DND-41 (cell line): ENCODE data around the gene ABHD4.

ENCODE experiments used
- ATAC-seq: fragments of 200-7000 bp; cut with Tn5 transposase; 3 replicates; pipeline ENCODE4 v1.9.1; 2021; ENCODE audit warnings: low read depth; ENCODE audit not compliant: insufficient read depth
- DNase-seq: peaks from one replicate; pipeline ENCODE4 v3.0.0-alpha.2; 2020
- H2AFZ ChIP-seq: 2 replicates; pipeline ENCODE4 v1.6.0; 2012; ENCODE audit warnings: low read depth, low read length
- H3K27ac ChIP-seq: 2 replicates; pipeline ENCODE4 v1.5.1; 2012; ENCODE audit warnings: low read length, inconsistent platforms
- H3K27me3 ChIP-seq: fragments of 200-600 bp; sonication (generic); 2 replicates; pipeline ENCODE4 v1.6.0; 2012; ENCODE audit warnings: low read length, mild to moderate bottlenecking, inconsistent platforms; ENCODE audit not compliant: insufficient read depth, poor library complexity
- H3K36me3 ChIP-seq: 2 replicates; pipeline ENCODE4 v1.5.1; 2012; ENCODE audit warnings: low read length, inconsistent platforms; ENCODE audit not compliant: insufficient read depth
- H3K4me1 ChIP-seq: 2 replicates; pipeline ENCODE4 v1.5.1; 2012; ENCODE audit warnings: mild to moderate bottlenecking, low read length; ENCODE audit not compliant: insufficient read depth
- H3K4me2 ChIP-seq: 2 replicates; pipeline ENCODE4 v1.6.0; 2012; ENCODE audit warnings: mild to moderate bottlenecking, moderate library complexity, low read length, inconsistent platforms; ENCODE audit not compliant: insufficient read depth
- H3K4me3 ChIP-seq, 2 experiments: fragments of 200-600 bp in 1 of 2; shearing (Covaris generic) in 1 of 2; 2 replicates each; pipeline ENCODE4 v1.5.1; 2012 to 2016; ENCODE audit warnings: inconsistent platforms in 2 of 2, low read length in 2 of 2, mild to moderate bottlenecking in 2 of 2, low read depth in 1 of 2, moderate library complexity in 1 of 2
- H3K79me2 ChIP-seq: 2 replicates; pipeline ENCODE4 v1.6.0; 2012; ENCODE audit warnings: low read length, inconsistent platforms; ENCODE audit not compliant: insufficient read depth
- H3K9ac ChIP-seq: 2 replicates; pipeline ENCODE4 v1.6.0; 2012; ENCODE audit warnings: low read depth, mild to moderate bottlenecking, inconsistent platforms, low read length, moderate library complexity
- H3K9me3 ChIP-seq: 2 replicates; pipeline ENCODE4 v1.5.1; 2012; ENCODE audit warnings: low read length, moderate library complexity, mild to moderate bottlenecking, inconsistent platforms; ENCODE audit not compliant: insufficient read depth, severe bottlenecking
- H4K20me1 ChIP-seq: 2 replicates; pipeline ENCODE4 v1.6.0; 2012; ENCODE audit warnings: low read length; ENCODE audit not compliant: insufficient read depth
- EZH2 ChIP-seq: IDR thresholded peaks from 3 replicates; pipeline ENCODE4 v1.6.1; 2012; ENCODE audit warnings: borderline replicate concordance, low read depth, mild to moderate bottlenecking, moderate library complexity, low read length, inconsistent platforms; ENCODE audit not compliant: severe bottlenecking
- TF ChIP-seq, protein P1 (sequence below): IDR thresholded peaks from 2 replicates; pipeline ENCODE4 v1.5.1; 2012; ENCODE audit warnings: borderline replicate concordance, low read length, moderate library complexity, mild to moderate bottlenecking; ENCODE audit not compliant: poor library complexity, severe bottlenecking; ENCODE audit errors: extremely low read depth

Gene ABHD4, protein sequence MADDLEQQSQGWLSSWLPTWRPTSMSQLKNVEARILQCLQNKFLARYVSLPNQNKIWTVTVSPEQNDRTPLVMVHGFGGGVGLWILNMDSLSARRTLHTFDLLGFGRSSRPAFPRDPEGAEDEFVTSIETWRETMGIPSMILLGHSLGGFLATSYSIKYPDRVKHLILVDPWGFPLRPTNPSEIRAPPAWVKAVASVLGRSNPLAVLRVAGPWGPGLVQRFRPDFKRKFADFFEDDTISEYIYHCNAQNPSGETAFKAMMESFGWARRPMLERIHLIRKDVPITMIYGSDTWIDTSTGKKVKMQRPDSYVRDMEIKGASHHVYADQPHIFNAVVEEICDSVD

DNA sequence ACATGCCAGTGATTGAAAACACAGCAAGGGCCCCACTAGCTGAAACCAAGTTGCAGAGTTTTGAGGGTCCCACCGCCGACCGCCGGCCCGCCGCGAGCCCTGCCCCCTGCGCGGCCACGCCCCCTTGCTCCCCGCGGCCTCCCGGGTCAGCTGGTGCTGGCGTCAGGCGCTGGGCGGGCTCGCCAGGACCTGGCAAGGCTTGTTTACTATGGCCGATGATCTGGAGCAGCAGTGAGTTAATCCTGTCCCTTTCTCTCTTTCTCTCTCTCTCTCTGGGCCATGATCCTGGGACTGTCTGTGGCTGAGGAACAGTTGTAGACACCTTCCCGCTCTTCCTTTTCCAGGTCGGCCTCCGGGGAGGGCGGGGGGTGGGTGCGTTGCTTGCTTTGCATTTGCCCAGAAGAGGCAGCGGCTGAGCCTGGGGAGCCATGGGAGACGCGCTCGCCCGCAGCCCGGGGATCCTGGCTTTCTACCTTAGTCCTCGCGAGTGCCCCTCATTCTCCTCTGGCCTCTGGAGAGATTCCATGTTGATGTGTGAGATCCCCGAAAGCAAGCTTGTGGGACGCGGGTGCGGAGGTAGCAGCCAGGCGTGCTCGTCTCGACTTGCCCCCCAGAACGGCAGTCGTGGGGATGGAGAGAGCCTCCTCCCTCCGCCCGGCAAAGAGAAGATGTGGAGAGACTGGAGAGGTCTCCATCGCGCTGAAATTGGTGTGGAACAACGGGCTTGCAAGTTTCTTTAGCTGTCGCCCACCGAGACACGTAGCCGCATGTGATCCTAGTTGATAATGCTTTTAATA lies at the start of gene ABHD4:
ABHD4 (plus strand) TSS at position 202 of the 797 bp plus-strand sequence; CDS start at position 209, 7 bp downstream.
- H3K27me3 ChIP-seq = peaks cover 86% of the 10 kb centered on the region
- TF ChIP-seq EZH2 = peak; percentile 60
- TF ChIP-seq, protein P1, sequence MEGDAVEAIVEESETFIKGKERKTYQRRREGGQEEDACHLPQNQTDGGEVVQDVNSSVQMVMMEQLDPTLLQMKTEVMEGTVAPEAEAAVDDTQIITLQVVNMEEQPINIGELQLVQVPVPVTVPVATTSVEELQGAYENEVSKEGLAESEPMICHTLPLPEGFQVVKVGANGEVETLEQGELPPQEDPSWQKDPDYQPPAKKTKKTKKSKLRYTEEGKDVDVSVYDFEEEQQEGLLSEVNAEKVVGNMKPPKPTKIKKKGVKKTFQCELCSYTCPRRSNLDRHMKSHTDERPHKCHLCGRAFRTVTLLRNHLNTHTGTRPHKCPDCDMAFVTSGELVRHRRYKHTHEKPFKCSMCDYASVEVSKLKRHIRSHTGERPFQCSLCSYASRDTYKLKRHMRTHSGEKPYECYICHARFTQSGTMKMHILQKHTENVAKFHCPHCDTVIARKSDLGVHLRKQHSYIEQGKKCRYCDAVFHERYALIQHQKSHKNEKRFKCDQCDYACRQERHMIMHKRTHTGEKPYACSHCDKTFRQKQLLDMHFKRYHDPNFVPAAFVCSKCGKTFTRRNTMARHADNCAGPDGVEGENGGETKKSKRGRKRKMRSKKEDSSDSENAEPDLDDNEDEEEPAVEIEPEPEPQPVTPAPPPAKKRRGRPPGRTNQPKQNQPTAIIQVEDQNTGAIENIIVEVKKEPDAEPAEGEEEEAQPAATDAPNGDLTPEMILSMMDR = no peak
- H3K27ac ChIP-seq = no peak within 1 kb of the TSS
- peak within 1 kb of the TSS; percentile 17 to 67 for H3K4me3 ChIP-seq
- peak; percentile 67 for ATAC-seq
- H4K20me1 ChIP-seq = no peaks in the 10 kb centered on the region
- H3K4me2 ChIP-seq = peak within 1 kb of the TSS; percentile 89
- H3K9ac ChIP-seq = peak within 1 kb of the TSS; percentile 49
- peaks cover 13% of the 10 kb centered on the region for H3K4me1 ChIP-seq
- DNase-seq = peak; percentile 20
- no peaks in the 10 kb centered on the region for H3K9me3 ChIP-seq
- H3K36me3 ChIP-seq = no peaks in the 10 kb centered on the region
- no peaks in the 10 kb centered on the region for H3K79me2 ChIP-seq
- H2AFZ ChIP-seq = peak within 1 kb of the TSS; percentile 91

DNA sequence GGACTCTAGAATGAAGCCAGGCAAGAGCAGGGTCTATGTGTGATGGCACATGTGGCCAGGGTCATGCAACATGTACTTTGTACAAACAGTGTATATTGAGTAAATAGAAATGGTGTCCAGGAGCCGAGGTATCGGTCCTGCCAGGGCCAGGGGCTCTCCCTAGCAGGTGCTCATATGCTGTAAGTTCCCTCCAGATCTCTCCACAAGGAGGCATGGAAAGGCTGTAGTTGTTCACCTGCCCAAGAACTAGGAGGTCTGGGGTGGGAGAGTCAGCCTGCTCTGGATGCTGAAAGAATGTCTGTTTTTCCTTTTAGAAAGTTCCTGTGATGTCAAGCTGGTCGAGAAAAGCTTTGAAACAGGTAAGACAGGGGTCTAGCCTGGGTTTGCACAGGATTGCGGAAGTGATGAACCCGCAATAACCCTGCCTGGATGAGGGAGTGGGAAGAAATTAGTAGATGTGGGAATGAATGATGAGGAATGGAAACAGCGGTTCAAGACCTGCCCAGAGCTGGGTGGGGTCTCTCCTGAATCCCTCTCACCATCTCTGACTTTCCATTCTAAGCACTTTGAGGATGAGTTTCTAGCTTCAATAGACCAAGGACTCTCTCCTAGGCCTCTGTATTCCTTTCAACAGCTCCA lies 48.7 kb upstream of the ABHD4 start:
- no peak overlapping the region for H2AFZ ChIP-seq
- DNase-seq (no peak), ATAC-seq (no peak)
- H3K27ac ChIP-seq = no peak overlapping the region
- no peak overlapping the region for H3K4me3 ChIP-seq
- H3K9me3 ChIP-seq = no peaks in the 10 kb centered on the region
- H3K27me3 ChIP-seq = peaks cover 71% of the 10 kb centered on the region
- TF ChIP-seq EZH2 = no peak
- TF ChIP-seq, protein P1 = no peak
- no peaks in the 10 kb centered on the region for H3K36me3 ChIP-seq
- H3K9ac ChIP-seq = no peak overlapping the region
- no peaks in the 10 kb centered on the region for H3K79me2 ChIP-seq
- H4K20me1 ChIP-seq = peaks cover 34% of the 10 kb centered on the region; the same call in 1 of the 2 replicates
- no peak overlapping the region for H3K4me2 ChIP-seq
- H3K4me1 ChIP-seq = no peaks in the 10 kb centered on the region

DNA sequence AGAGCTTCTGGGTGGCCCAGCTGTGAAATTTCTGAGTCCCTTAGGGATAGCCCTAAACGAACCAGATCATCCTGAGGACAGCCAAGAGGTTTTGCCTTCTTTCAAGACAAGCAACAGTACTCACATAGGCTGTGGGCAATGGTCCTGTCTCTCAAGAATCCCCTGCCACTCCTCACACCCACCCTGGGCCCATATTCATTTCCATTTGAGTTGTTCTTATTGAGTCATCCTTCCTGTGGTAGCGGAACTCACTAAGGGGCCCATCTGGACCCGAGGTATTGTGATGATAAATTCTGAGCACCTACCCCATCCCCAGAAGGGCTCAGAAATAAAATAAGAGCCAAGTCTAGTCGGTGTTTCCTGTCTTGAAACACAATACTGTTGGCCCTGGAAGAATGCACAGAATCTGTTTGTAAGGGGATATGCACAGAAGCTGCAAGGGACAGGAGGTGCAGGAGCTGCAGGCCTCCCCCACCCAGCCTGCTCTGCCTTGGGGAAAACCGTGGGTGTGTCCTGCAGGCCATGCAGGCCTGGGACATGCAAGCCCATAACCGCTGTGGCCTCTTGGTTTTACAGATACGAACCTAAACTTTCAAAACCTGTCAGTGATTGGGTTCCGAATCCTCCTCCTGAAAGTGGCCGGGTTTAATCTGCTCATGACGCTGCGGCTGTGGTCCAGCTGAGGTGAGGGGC lies 48.0 kb upstream of the ABHD4 start:
- no peak for DNase-seq
- peak; percentile 37 for ATAC-seq
- H3K4me2 ChIP-seq = no peak overlapping the region

More for the DNA sequence above, 48.0 kb upstream of the ABHD4 start:
- Histone ChIP-seq H3K27ac (no peak overlapping the region), H4K20me1 (peaks cover 38% of the 10 kb centered on the region; the same call in 1 of the 2 replicates), H3K79me2 (no peaks in the 10 kb centered on the region), H3K9me3 (no peaks in the 10 kb centered on the region), H3K4me1 (peaks cover 3% of the 10 kb centered on the region; the same call in 1 of the 2 replicates), H3K9ac (no peak overlapping the region), H2AFZ (no peak overlapping the region), H3K36me3 (no peaks in the 10 kb centered on the region), H3K27me3 (peaks cover 65% of the 10 kb centered on the region), H3K4me3 (no peak overlapping the region)
- no peak for TF ChIP-seq EZH2
- TF ChIP-seq, protein P1 = no peak
